ENCODE results near the gene TAF1A.

TAF1A gene
- long read RNA-seq, transcript TAF1A-202 (11 exons, 1,894 nt) = major isoform, 28 of 45 reads
- long read RNA-seq, partial matches to known transcripts = 8 of 45 reads
- long read RNA-seq, other reads (novel, unspliced or antisense) = 9 of 45 reads

DNA sequence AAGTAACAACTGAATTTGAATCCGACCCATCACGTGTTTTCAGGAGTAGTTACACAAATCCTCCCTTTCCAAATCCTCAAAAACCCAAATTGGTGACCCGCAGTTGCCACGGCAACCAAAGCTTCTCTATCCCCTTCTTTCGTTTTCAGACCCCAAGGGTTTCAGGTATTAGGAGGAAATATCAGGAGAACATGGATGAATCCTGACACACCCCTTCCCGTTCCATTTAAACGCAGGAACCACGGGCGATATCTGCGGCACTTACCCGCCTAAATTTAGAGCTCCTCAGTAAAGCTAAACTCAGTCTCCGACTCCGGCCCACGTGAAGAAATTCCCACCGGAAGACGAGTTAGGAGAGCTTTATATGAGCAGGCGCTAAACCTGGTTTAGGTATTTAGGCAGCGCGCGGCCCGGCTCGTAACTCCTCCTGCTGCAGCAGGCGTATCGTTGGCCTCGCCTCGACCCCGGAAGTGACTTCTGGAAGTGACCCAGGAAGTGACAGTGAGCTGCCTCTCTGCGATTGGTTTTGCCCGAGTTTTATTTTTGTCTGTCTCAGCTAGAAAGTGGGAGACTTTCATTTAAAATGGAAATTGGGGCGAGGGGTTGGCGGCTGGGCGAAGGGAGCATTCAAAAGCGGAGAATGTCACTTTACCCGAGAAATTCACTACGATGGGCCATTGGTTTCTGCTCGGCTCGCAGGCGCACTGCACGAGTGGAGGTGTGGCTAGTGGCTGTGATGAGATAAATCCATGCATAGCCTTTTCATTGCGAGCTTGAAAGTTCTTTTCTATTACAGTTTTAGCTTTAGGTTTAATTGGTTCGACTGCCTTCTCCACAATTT lies at the start of gene TAF1A:
Gene TAF1A, minus strand, starts transcription at position 472 of the 841 bp plus-strand sequence.
- peak within 1 kb of the TSS; percentile 77 for H3K27ac ChIP-seq (replicated peaks)
- peak; percentile 67 to 86 for DNase-seq (ENCODE audit: low read depth in 1 of 2, low spot score in 1 of 2)
- peak within 1 kb of the TSS; percentile 67 for H3K4me3 ChIP-seq (replicated peaks; ENCODE audit: insufficient read depth, low read length)
- no peaks in the 10 kb centered on the region for H3K27me3 ChIP-seq (ENCODE audit: insufficient read depth, poor library complexity, severe bottlenecking)
- TF ChIP-seq GABPA (IDR thresholded peaks at IDR 0.05; ENCODE audit: low read depth) = peak; percentile 85
- no peak for TF ChIP-seq REST (IDR thresholded peaks at IDR 0.05; ENCODE audit: insufficient replicate concordance, low read depth)
- peak; percentile 55; the same call in 1 of the 2 replicates for TF ChIP-seq POLR2AphosphoS5 (IDR thresholded peaks at IDR 0.05; ENCODE audit: low read depth)
- no peak for TF ChIP-seq CTCF (IDR thresholded peaks at IDR 0.05; ENCODE audit: insufficient read depth, low read length)

DNA sequence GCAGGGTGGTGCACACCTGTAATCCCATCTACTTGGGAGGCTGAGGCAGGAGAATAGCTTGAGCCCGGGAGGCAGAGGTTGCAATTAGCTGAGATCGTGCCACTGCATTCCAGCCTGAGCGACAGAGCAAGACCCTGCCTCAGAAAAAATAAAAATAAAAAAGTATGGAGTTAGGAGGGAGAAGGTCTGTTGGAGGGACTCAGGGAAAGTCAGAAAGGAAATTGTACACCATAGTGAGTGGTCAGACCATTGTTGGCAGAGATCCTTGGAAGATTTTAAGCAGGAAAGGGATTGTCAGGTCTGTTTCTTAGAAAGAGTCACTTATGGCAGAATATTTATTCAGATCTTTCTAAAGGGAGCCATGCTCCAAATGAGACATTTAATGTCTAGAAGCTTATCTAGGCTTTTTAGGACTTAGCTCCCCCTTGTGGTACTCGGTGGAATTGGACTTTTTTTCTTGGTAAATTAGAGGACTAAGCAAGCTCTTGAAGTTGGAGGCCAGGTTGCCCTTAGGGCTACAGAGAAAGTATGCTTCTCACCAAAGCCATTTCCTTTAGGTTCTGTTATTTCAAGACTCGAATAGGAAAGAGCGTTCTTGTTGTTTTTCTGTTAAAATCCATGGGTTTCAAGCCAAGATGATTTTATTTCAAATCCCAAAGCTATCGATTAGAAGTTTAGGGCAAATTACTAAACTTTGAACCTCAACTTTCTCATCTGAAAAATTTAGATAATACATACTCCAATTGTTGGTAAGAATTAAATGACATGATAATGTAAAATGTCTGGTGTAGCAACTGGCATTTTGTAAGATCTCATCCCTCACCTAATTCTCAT lies 44.7 kb upstream of the TAF1A start:
- Histone ChIP-seq H3K4me3 (replicated peaks; ENCODE audit: insufficient read depth, low read length) (no peak overlapping the region), H3K27ac (replicated peaks) (peak overlapping the region; percentile 19; the same call in 1 of the 2 replicates), H3K27me3 (ENCODE audit: insufficient read depth, poor library complexity, severe bottlenecking) (no peaks in the 10 kb centered on the region)
- DNase-seq (ENCODE audit: low read depth in 1 of 2, low spot score in 1 of 2) = peak; percentile 49 to 80
- peak; percentile 78 for TF ChIP-seq CTCF (IDR thresholded peaks at IDR 0.05; ENCODE audit: insufficient read depth, low read length)
- TF ChIP-seq GABPA (IDR thresholded peaks at IDR 0.05; ENCODE audit: low read depth) = no peak
- no peak for TF ChIP-seq REST (IDR thresholded peaks at IDR 0.05; ENCODE audit: insufficient replicate concordance, low read depth)
- no peak for TF ChIP-seq SPI1 (IDR thresholded peaks at IDR 0.05; ENCODE audit: borderline replicate concordance, low read depth)
- TF ChIP-seq POLR2AphosphoS5 (IDR thresholded peaks at IDR 0.05; ENCODE audit: low read depth) = no peak

- Histone ChIP-seq H3K4me3 (replicated peaks; ENCODE audit: insufficient read depth, low read length) (no peak overlapping the region), H3K27me3 (ENCODE audit: insufficient read depth, poor library complexity, severe bottlenecking) (no peaks in the 10 kb centered on the region), H3K27ac (replicated peaks) (no peak overlapping the region)
- DNase-seq (ENCODE audit: low read depth in 1 of 2, low spot score in 1 of 2) = no peak
- TF ChIP-seq CTCF (IDR thresholded peaks at IDR 0.05; ENCODE audit: insufficient read depth, low read length) (no peak), REST (IDR thresholded peaks at IDR 0.05; ENCODE audit: insufficient replicate concordance, low read depth) (no peak)
These were observed 43.0 kb upstream of the TAF1A start for GRCh38 chr1:222632749-222633148.
